Mesenchymal stem cell (in vitro differentiated cells and primary cell): Measurements from ENCODE around the gene UNC119B.

Source experiments
- DNase-seq: peaks from one replicate; pipeline ENCODE4 v3.0.0-alpha.2; 2013
- H2AFZ ChIP-seq: one replicate; pipeline ENCODE4 v1.6.1; 2013; ENCODE audit warnings: low read depth, mild to moderate bottlenecking, control low read depth, inconsistent platforms, low read length, moderate library complexity
- H2AK5ac ChIP-seq: 2 replicates; pipeline ENCODE4 v1.6.1; 2013; ENCODE audit warnings: low read length, moderate library complexity, mild to moderate bottlenecking, inconsistent platforms; ENCODE audit not compliant: severe bottlenecking
- H2BK120ac ChIP-seq: one replicate; pipeline ENCODE4 v1.6.1; 2013; ENCODE audit warnings: low read depth, mild to moderate bottlenecking, inconsistent platforms, low read length, moderate library complexity
- H2BK12ac ChIP-seq, 2 experiments: one replicate each; pipeline ENCODE4 v1.6.1; 2013; ENCODE audit warnings: inconsistent platforms in 2 of 2, low read length in 2 of 2, mild to moderate bottlenecking in 2 of 2, moderate library complexity in 2 of 2, control low read depth in 1 of 2
- H2BK15ac ChIP-seq: one replicate; pipeline ENCODE4 v1.6.1; 2013; ENCODE audit warnings: mild to moderate bottlenecking, low read depth, inconsistent platforms; ENCODE audit not compliant: poor library complexity, severe bottlenecking
- H2BK5ac ChIP-seq: 2 replicates; pipeline ENCODE4 v1.6.1; 2013; ENCODE audit warnings: low read depth, mild to moderate bottlenecking, low read length, control low read depth, inconsistent platforms; ENCODE audit not compliant: poor library complexity, severe bottlenecking
- H3K14ac ChIP-seq, 2 experiments: one replicate each; pipeline ENCODE4 v1.6.1; 2013; ENCODE audit warnings: inconsistent platforms in 2 of 2, low read length in 2 of 2, control low read depth in 1 of 2, mild to moderate bottlenecking in 1 of 2, moderate library complexity in 1 of 2
- H3K18ac ChIP-seq, 2 experiments: one replicate each; pipeline ENCODE4 v1.6.1; 2013; ENCODE audit warnings: inconsistent platforms in 2 of 2, low read length in 2 of 2, control low read depth in 1 of 2, low read depth in 1 of 2, mild to moderate bottlenecking in 1 of 2
- H3K23ac ChIP-seq, 2 experiments: one replicate each; pipeline ENCODE4 v1.6.1; 2013; ENCODE audit warnings: inconsistent platforms in 2 of 2, low read length in 2 of 2, mild to moderate bottlenecking in 2 of 2, moderate library complexity in 2 of 2, control low read depth in 1 of 2
- H3K27ac ChIP-seq: 2 replicates; pipeline ENCODE4 v1.5.1; 2013; ENCODE audit warnings: mild to moderate bottlenecking, moderate library complexity, low read length, control low read depth, inconsistent platforms; ENCODE audit not compliant: poor library complexity, severe bottlenecking
- H3K27me3 ChIP-seq, 2 experiments: 2 replicates each; pipeline versions ENCODE4 v1.6.1 to v1.7.0; 2013; ENCODE audit warnings: low read length in 2 of 2, mild to moderate bottlenecking in 2 of 2, moderate library complexity in 2 of 2, control low read depth in 1 of 2, inconsistent platforms in 1 of 2; ENCODE audit not compliant: control insufficient read depth in 1 of 2, insufficient read depth in 1 of 2
- H3K36me3 ChIP-seq, 2 experiments: 2 replicates each; pipeline versions ENCODE4 v1.6.1 to v1.7.0; 2013; ENCODE audit warnings: low read length in 2 of 2, control low read depth in 1 of 2, inconsistent platforms in 1 of 2, low read depth in 1 of 2, mild to moderate bottlenecking in 1 of 2; ENCODE audit not compliant: insufficient read depth in 2 of 2, control insufficient read depth in 1 of 2
- H3K4ac ChIP-seq, 2 experiments: one replicate each; pipeline ENCODE4 v1.6.1; 2013; ENCODE audit warnings: inconsistent platforms in 2 of 2, low read length in 2 of 2, mild to moderate bottlenecking in 2 of 2, moderate library complexity in 2 of 2, control low read depth in 1 of 2, low read depth in 1 of 2
- H3K4me1 ChIP-seq: 2 replicates; pipeline ENCODE4 v1.6.1; 2013; ENCODE audit warnings: low read depth, low read length, control low read depth; ENCODE audit not compliant: control insufficient read depth, insufficient read depth
- H3K4me2 ChIP-seq: 2 replicates; pipeline ENCODE4 v1.6.1; 2013; ENCODE audit warnings: low read length, mild to moderate bottlenecking, inconsistent platforms; ENCODE audit not compliant: poor library complexity, severe bottlenecking
- H3K4me3 ChIP-seq, 2 experiments: 2 replicates each; pipeline versions ENCODE4 v1.5.1 to v1.7.0; 2013; ENCODE audit warnings: low read length in 2 of 2, mild to moderate bottlenecking in 2 of 2, control low read depth in 1 of 2, low read depth in 1 of 2; ENCODE audit not compliant: insufficient read depth in 1 of 2
- H3K79me1 ChIP-seq: replicated peaks from 2 replicates; pipeline ENCODE4 v1.6.1; 2013; ENCODE audit warnings: mild to moderate bottlenecking, control low read depth, low read length, inconsistent platforms; ENCODE audit not compliant: poor library complexity, severe bottlenecking
- H3K9ac ChIP-seq: 2 replicates; pipeline ENCODE4 v1.7.0; 2013; ENCODE audit warnings: mild to moderate bottlenecking, low read length, moderate library complexity
- H3K9me3 ChIP-seq: 2 replicates; pipeline ENCODE4 v1.7.0; 2013; ENCODE audit warnings: mild to moderate bottlenecking, low read length; ENCODE audit not compliant: control insufficient read depth
- H4K8ac ChIP-seq: one replicate; pipeline ENCODE4 v1.6.1; 2013; ENCODE audit warnings: inconsistent platforms, mild to moderate bottlenecking, low read length, moderate library complexity
- H4K91ac ChIP-seq: one replicate; pipeline ENCODE4 v1.6.1; 2013; ENCODE audit warnings: mild to moderate bottlenecking, low read length, inconsistent platforms
- WGBS: methylation state at CpG from one replicate; pipeline ENCODE4 v1.1.7; 2013; ENCODE audit warnings: mixed read lengths; 5-methylcytosine and 5-hydroxymethylcytosine counted together

The UNC119B gene

DNA sequence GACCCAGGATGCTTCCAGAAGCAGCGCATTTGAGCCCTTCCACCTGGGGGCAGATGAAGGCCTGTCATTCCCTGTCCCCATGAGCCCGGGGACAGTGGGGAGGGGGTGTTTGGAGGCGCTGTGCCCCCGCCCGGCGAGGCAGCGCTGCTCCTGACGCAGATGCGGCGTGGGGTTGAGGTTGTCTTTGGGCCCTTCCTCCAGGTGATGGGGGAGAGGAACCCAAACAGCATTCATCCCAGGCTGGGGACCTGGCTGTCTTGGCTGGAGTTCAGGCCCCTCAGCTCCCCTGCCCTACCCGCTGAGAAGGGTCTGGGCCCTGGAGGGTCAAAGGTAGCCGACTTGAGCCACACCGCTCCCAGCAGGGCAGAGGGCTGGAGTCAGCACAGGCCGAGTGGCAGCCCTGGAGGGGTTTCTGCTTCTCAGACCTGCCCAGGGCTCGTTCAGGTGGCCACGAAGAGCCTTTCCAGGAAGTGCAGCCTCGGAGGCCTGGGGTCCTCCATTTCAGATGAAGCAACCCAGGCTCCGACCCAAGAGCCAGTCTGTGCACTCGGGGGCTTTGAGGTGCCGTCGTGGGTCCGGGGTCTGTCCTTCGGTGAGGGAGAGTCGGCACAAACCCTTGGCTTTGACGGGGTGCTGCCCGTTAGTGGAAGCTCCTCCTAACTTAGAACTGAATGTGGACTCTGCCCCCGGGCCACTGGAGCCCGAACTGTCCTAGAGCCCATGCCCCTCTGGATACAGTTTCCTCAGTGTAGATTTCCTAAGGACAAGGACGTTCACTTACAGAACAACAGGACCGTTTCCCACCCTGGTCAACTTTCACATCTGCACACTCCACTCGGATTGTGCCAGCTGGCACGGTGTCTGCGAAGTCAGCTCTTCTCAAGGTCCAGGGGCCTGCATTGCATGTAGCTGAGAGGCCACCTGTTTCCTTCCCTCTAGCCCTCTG, 31.5 kb downstream of the UNC119B start:
- peaks cover 0 to 20% of the 10 kb centered on the region in 2 experiments for H3K36me3 ChIP-seq
- no peak overlapping the region for H3K23ac ChIP-seq
- H3K27ac ChIP-seq = no peak overlapping the region
- no peaks in the 10 kb centered on the region for H3K9me3 ChIP-seq
- H2AK5ac ChIP-seq = no peak overlapping the region
- no peak overlapping the region for H2BK120ac ChIP-seq
- H3K27me3 ChIP-seq = no peaks in the 10 kb centered on the region
- no peak overlapping the region for H3K4me2 ChIP-seq
- H2AFZ ChIP-seq = no peak overlapping the region
- H2BK12ac ChIP-seq = no peak overlapping the region
- H4K91ac ChIP-seq = no peak overlapping the region
- H2BK15ac ChIP-seq = no peak overlapping the region
- H3K4me3 ChIP-seq = no peak overlapping the region
- DNase-seq = no peak
- no peak overlapping the region for H3K4ac ChIP-seq
- no peak overlapping the region for H3K18ac ChIP-seq
- 90% methylated on average over 31 of the region's 33 CpGs for WGBS
- H3K4me1 ChIP-seq = no peaks in the 10 kb centered on the region
- H4K8ac ChIP-seq = no peak overlapping the region
- H3K9ac ChIP-seq = no peak overlapping the region
- H2BK5ac ChIP-seq = no peak overlapping the region
- H3K14ac ChIP-seq = no peak overlapping the region
- no peaks in the 10 kb centered on the region for H3K79me1 ChIP-seq

DNA sequence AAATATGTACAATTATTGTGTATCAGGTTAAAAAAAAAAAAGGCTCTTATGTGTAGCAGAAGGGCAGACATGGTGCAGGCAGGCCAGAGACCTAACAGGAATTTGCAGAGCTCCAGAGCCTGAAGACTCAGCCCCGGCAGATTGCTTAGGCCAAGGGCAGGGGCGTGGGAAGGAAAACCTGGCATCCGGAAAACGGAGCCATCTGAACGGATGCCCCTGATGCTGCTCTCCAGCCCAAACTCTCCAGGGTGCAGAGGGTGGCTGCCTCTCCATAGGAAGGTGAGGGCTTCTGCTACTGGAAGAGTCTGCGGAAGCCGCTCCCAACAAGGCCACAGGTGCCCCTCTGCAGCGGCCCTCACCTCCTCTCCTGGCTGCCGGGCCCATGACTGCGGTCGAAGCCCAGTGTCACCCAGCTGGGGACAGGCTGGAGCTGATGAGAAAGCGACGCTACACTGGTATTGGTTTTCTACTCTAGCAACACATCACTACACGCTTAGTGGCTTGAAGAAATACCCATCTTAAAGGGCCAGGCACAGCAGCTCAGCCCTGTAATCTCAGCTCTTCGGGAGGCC, 34.8 kb downstream of the UNC119B start:
- no peak overlapping the region for H3K9ac ChIP-seq
- H3K18ac ChIP-seq = no peak overlapping the region
- H3K14ac ChIP-seq = no peak overlapping the region
- H3K27ac ChIP-seq = no peak overlapping the region
- WGBS = 91% methylated on average over 15 of the region's 15 CpGs
- H3K27me3 ChIP-seq = no peaks in the 10 kb centered on the region
- H4K8ac ChIP-seq = no peak overlapping the region
- H2BK15ac ChIP-seq = no peak overlapping the region
- no peak overlapping the region for H2AFZ ChIP-seq
- H3K4ac ChIP-seq = no peak overlapping the region
- H2BK120ac ChIP-seq = no peak overlapping the region
- H3K4me1 ChIP-seq = no peaks in the 10 kb centered on the region
- no peaks in the 10 kb centered on the region for H3K79me1 ChIP-seq
- H2AK5ac ChIP-seq = no peak overlapping the region
- no peak overlapping the region for H3K4me3 ChIP-seq
- no peak for DNase-seq
- H4K91ac ChIP-seq = no peak overlapping the region
- H3K23ac ChIP-seq = no peak overlapping the region
- H2BK12ac ChIP-seq = no peak overlapping the region
- no peak overlapping the region for H3K4me2 ChIP-seq
- H3K36me3 ChIP-seq = peaks cover 0 to 5% of the 10 kb centered on the region in 2 experiments
- no peak overlapping the region for H2BK5ac ChIP-seq
- no peaks in the 10 kb centered on the region for H3K9me3 ChIP-seq

DNA sequence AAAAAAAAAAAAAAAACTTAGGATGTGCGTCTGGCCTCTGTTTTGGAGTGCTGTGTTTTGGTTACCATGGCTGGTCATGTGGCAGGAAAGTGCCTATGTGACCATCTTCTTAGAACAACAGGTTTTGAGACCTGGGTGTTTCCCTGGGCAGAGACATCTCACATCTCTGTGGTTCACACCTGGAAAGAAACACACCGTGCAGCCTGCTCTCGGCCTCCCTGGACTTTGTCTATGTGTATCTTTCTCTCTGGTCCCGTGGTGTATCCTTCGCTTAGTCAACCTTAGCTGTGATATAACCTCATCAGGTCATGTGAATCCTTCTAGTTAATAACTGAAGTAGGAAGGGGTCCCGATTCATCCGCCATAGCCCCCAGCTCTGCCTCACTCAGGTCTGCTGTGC, 38.0 kb downstream of the UNC119B start:
- H2AFZ ChIP-seq = no peak overlapping the region
- no peak overlapping the region for H3K4ac ChIP-seq
- H4K91ac ChIP-seq = no peak overlapping the region
- H3K18ac ChIP-seq = no peak overlapping the region
- H3K9me3 ChIP-seq = no peaks in the 10 kb centered on the region
- no peak overlapping the region for H2BK15ac ChIP-seq
- H2BK5ac ChIP-seq = no peak overlapping the region
- no peak overlapping the region for H2BK120ac ChIP-seq
- no peaks in the 10 kb centered on the region for H3K27me3 ChIP-seq
- H2AK5ac ChIP-seq = no peak overlapping the region
- no peak overlapping the region for H3K27ac ChIP-seq
- no peaks in the 10 kb centered on the region for H3K4me1 ChIP-seq
- no peak overlapping the region for H4K8ac ChIP-seq
- H3K9ac ChIP-seq = no peak overlapping the region
- H3K4me2 ChIP-seq = no peak overlapping the region
- no peaks in the 10 kb centered on the region for H3K36me3 ChIP-seq
- no peak overlapping the region for H3K14ac ChIP-seq
- H3K4me3 ChIP-seq = no peak overlapping the region
- no peak overlapping the region for H3K23ac ChIP-seq
- no peaks in the 10 kb centered on the region for H3K79me1 ChIP-seq
- peak; percentile 9 for DNase-seq
- WGBS = 85% methylated on average over 7 of the region's 7 CpGs
- no peak overlapping the region for H2BK12ac ChIP-seq

DNA sequence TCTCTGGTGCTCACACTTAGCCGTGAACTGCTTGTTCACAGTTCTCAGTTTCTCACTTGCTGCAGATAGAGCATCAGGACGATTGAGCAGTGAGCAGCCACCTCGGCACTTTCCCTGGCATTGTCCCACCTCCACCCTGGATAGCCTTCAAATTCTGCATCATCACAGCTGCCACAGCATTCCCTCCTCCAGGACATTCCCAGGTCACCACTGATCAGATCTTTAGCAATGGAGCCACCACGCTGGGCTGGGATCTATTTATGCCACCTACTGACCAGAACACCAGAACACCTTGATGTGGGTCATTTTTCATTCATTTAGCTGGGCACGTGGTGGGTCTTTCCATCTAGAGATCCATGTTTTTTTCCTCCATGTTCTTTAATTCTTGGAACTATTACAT, 39.0 kb downstream of the UNC119B start:
- no peaks in the 10 kb centered on the region for H3K27me3 ChIP-seq
- no peak overlapping the region for H2BK15ac ChIP-seq
- H2BK120ac ChIP-seq = no peak overlapping the region
- H4K8ac ChIP-seq = no peak overlapping the region
- no peak overlapping the region for H3K9ac ChIP-seq
- WGBS = 56% methylated on average over 4 of the region's 5 CpGs
- H2AFZ ChIP-seq = no peak overlapping the region
- H2BK5ac ChIP-seq = no peak overlapping the region
- H2BK12ac ChIP-seq = no peak overlapping the region
- H3K79me1 ChIP-seq = no peaks in the 10 kb centered on the region
- H3K4me2 ChIP-seq = no peak overlapping the region
- H3K14ac ChIP-seq = no peak overlapping the region
- H3K4ac ChIP-seq = no peak overlapping the region
- H3K4me1 ChIP-seq = no peaks in the 10 kb centered on the region
- H3K18ac ChIP-seq = no peak overlapping the region
- DNase-seq = no peak
- H2AK5ac ChIP-seq = no peak overlapping the region
- H3K9me3 ChIP-seq = no peaks in the 10 kb centered on the region
- no peak overlapping the region for H3K27ac ChIP-seq
- H3K36me3 ChIP-seq = no peaks in the 10 kb centered on the region
- H3K4me3 ChIP-seq = no peak overlapping the region
- H3K23ac ChIP-seq = no peak overlapping the region
- H4K91ac ChIP-seq = no peak overlapping the region
